Omental fat pad (tissue), 4 donors: ENCODE data around the gene KLHL7. TPM values are rescaled to one million over a fixed set of nuclear protein-coding genes. Genes with fewer than 3 reads are reported as not detected.

Experiments used
- ATAC-seq: fragments of 150-250 bp; one replicate; pipeline ENCODE4 v1.9.1; 2016; ENCODE audit warnings: mild to moderate bottlenecking, moderate library complexity; ENCODE audit not compliant: low FRiP score
- DNase-seq: peaks from one replicate; pipeline ENCODE4 v3.0.0-alpha.2; 2019; ENCODE audit warnings: low spot score
- CTCF ChIP-seq, 3 donors: fragments of 450-650 bp; IDR thresholded peaks; one replicate each; pipeline ENCODE4 v1.5.1; 2016 to 2017; ENCODE audit warnings: antibody characterized with exemption in 3 of 3, mild to moderate bottlenecking in 3 of 3, moderate library complexity in 2 of 3
- total RNA-seq, 4 donors: library from RNA; depleted of rRNA; stranded (reverse); fragments of >200 nt; gene quantifications; one replicate each; pipeline ENCODE4 v1.1.0, GENCODE V29; 2016

The KLHL7 gene
- total RNA-seq, 4 donors from 2014 or later, result 19.3 to 51.7 (median 24.9) TPM

GRCh38 chr7:23205909-23206767 lies 100.6 kb downstream of the KLHL7 start:
- TF ChIP-seq CTCF (IDR thresholded peaks at IDR 0.05), result no peak
- DNase-seq (no peak), ATAC-seq (peak; percentile 62)

- no peak for ATAC-seq
- no peak for TF ChIP-seq CTCF (IDR thresholded peaks at IDR 0.05)
- DNase-seq, result no peak
Observed at GRCh38 chr7:23207021-23207420, 101.4 kb downstream of the KLHL7 start.

GRCh38 chr7:23207884-23208283 lies 102.3 kb downstream of the KLHL7 start:
- TF ChIP-seq CTCF (IDR thresholded peaks at IDR 0.05), result no peak
- DNase-seq, result no peak
- no peak for ATAC-seq

GRCh38 chr7:23208316-23208715 lies 102.7 kb downstream of the KLHL7 start:
- DNase-seq, result no peak
- no peak for ATAC-seq
- TF ChIP-seq CTCF (IDR thresholded peaks at IDR 0.05), result no peak

GRCh38 chr7:23210506-23210905 lies 104.9 kb downstream of the KLHL7 start:
- no peak for DNase-seq
- no peak for ATAC-seq
- no peak for TF ChIP-seq CTCF (IDR thresholded peaks at IDR 0.05)

GRCh38 chr7:23211589-23211988 lies 106.0 kb downstream of the KLHL7 start:
- ATAC-seq (no peak), DNase-seq (no peak)
- TF ChIP-seq CTCF (IDR thresholded peaks at IDR 0.05), result no peak

- no peak for ATAC-seq
- no peak for DNase-seq
- TF ChIP-seq CTCF (IDR thresholded peaks at IDR 0.05), result no peak
Observed at GRCh38 chr7:23212395-23212794, 106.8 kb downstream of the KLHL7 start.
